Neuron (in vitro differentiated cells): ENCODE data around the gene FBXO41.

Experiments
- H2AFZ ChIP-seq: one replicate; pipeline ENCODE4 v1.6.1; 2013; ENCODE audit warnings: low read depth, mild to moderate bottlenecking, inconsistent platforms, low read length, moderate library complexity
- H3K27me3 ChIP-seq: one replicate; pipeline ENCODE4 v1.6.1; 2013; ENCODE audit warnings: low read length; ENCODE audit not compliant: insufficient read depth
- H3K36me3 ChIP-seq: one replicate; pipeline ENCODE4 v1.6.1; 2013; ENCODE audit warnings: low read length; ENCODE audit not compliant: insufficient read depth
- H3K4me1 ChIP-seq: one replicate; pipeline ENCODE4 v1.6.1; 2013; ENCODE audit warnings: low read length; ENCODE audit not compliant: insufficient read depth
- H3K4me3 ChIP-seq: 2 replicates; pipeline ENCODE4 v1.5.1; 2013; ENCODE audit warnings: mild to moderate bottlenecking, low read length, moderate library complexity
- H3K9me3 ChIP-seq: one replicate; pipeline ENCODE4 v1.6.1; 2013; ENCODE audit warnings: low read length

Gene FBXO41

DNA sequence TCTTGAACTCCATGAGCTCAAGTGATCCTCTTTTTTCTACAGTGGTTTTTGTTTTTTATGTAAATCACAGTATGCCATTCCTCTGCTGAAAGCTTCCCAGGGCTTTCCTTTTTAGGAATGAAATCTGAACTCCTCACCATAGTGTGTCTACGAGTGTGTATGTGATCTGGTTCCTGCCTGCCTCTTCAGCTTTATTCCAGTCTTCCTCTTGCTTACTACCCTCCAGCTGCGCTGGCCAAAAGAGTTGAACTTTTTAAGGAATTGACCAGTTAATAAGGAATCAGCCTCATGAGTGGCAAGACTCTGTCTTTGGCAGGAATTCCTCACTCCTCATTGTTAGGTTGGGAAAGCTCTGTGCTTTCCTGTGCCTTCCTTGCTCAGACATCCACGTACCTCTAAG is 46.1 kb downstream of the FBXO41 start:
- Histone ChIP-seq H3K9me3 (no peaks in the 10 kb centered on the region), H2AFZ (no peak overlapping the region), H3K4me3 (no peak overlapping the region), H3K27me3 (no peaks in the 10 kb centered on the region), H3K4me1 (peaks cover 25% of the 10 kb centered on the region), H3K36me3 (peaks cover 50% of the 10 kb centered on the region)

DNA sequence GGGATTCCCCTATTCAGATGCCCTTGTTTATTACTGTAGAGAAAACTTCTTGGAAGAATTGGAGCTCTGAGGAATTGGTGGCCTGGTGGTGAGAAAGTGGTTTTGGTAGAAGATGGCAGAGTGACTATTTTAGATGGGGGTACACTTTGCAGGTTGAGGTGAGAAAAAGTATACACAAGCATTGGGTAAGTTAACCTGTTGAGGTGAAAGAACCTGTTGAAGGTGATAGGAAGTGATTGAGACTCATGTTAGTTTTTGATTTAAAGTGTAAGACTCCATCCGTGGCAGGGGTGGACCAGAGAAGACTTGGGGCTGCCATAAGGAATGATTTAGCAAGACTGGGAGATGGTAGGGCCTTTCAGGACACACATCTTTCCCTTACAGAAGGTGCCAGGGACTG is 47.1 kb downstream of the FBXO41 start:
- no peaks in the 10 kb centered on the region for H3K27me3 ChIP-seq
- H3K36me3 ChIP-seq: peaks cover 42% of the 10 kb centered on the region
- H3K4me3 ChIP-seq: no peak overlapping the region
- H3K4me1 ChIP-seq: peaks cover 30% of the 10 kb centered on the region
- no peak overlapping the region for H2AFZ ChIP-seq
- no peaks in the 10 kb centered on the region for H3K9me3 ChIP-seq

DNA sequence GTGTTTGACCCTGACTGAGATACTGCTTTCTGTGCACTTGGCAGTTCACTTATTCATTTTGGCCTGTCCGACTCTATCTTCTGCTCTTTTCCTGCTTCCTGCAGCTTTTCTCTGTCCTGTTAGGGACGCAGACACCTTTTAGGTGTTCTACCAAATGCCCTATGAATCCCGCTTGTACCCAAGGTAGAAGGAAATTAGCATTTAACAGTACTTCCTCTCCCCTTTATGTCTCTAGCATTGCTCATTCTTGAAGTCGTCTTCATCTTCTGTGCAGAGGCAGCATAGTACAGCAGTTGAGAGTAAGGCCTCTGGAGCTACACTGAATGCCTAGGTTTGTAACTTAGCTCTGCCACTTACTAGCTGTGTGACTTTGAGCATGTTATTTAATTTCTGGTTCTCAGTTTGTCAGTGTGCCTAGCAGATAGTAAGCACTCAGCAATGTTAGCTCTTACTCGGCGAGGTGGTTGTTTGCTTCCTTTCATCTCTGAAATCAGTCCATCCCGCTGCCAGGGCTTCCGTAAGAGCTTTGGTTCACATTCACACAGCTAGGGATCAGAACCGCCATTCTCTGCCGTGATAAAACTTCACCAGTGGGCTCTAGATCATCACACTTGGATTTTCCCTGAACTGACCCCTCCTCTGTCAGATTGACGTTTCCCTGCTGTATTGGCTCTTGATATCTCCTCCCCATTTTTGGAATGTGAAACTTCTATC is 48.8 kb downstream of the FBXO41 start:
- H3K36me3 ChIP-seq: peaks cover 29% of the 10 kb centered on the region

GRCh38 chr2:73233932-73234832 is 50.1 kb downstream of the FBXO41 start, which contains the start of gene CCT7:
Gene CCT7, plus strand, starts transcription at chr2:73234308. Its CDS starts 71 bp downstream, at chr2:73234379.
- Histone ChIP-seq H3K4me1 (peaks cover 30% of the 10 kb centered on the region), H3K9me3 (no peaks in the 10 kb centered on the region), H3K4me3 (peak within 1 kb of the TSS; percentile 66), H3K36me3 (peaks cover 17% of the 10 kb centered on the region), H3K27me3 (no peaks in the 10 kb centered on the region), H2AFZ (peak within 1 kb of the TSS; percentile 49)

More for the DNA sequence above, 48.8 kb downstream of the FBXO41 start:
- Histone ChIP-seq H3K4me1 (peaks cover 30% of the 10 kb centered on the region), H3K27me3 (no peaks in the 10 kb centered on the region), H2AFZ (no peak overlapping the region), H3K4me3 (peak overlapping the region; percentile 66), H3K9me3 (no peaks in the 10 kb centered on the region)

GRCh38 chr2:73233154-73233931 is 50.9 kb downstream of the FBXO41 start, which contains the start of gene PRADC1:
Gene PRADC1, minus strand, starts transcription at chr2:73233239. Its CDS starts 79 bp downstream, at chr2:73233160.
- peaks cover 27% of the 10 kb centered on the region for H3K4me1 ChIP-seq
- H3K36me3 ChIP-seq: peaks cover 15% of the 10 kb centered on the region
- peak within 1 kb of the TSS; percentile 66 for H3K4me3 ChIP-seq
- H2AFZ ChIP-seq: peak within 1 kb of the TSS; percentile 49
- H3K27me3 ChIP-seq: no peaks in the 10 kb centered on the region
- no peaks in the 10 kb centered on the region for H3K9me3 ChIP-seq

DNA sequence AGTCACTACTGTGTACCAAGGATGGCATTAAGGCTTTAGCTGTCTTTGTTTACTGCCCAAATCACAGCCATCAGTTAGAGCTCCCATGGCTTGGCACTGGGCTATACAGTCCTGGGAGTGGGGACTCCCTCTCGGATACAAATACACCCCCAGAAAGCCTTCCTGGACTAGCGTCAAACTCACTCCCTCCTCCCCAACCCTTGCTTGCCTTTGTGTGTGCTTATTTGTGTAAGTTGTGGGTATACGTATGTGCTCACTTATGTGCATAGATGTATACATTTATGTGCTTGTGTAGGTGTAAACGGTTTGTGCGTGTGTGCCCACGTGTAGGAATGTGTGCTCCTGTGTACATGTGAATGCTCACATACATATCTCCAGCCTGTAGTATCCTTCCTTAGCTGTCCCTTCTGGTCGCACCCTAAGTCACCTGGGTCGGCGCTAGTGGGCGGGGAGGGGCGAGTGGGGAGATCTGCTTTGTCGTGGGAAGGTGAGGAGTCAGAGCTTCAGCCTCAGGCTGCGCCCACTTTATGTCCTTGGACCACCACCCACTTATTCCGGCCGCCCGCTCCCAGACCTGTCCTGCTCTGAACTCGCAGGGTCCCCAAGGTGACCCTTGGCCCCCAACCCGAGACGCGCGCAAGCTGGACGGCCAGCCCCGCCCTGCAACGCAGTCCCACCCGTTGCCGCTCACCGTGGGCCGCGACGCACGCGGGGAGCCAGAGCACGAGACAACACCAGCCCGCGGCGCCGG is 51.7 kb downstream of the FBXO41 start:
- no peaks in the 10 kb centered on the region for H3K27me3 ChIP-seq
- H3K4me3 ChIP-seq: peak overlapping the region; percentile 66
- H3K4me1 ChIP-seq: peaks cover 23% of the 10 kb centered on the region
- H3K36me3 ChIP-seq: peaks cover 16% of the 10 kb centered on the region
- no peaks in the 10 kb centered on the region for H3K9me3 ChIP-seq
- peak overlapping the region; percentile 6 for H2AFZ ChIP-seq

- Histone ChIP-seq H3K4me3 (no peak overlapping the region), H3K4me1 (peaks cover 5% of the 10 kb centered on the region), H2AFZ (no peak overlapping the region), H3K27me3 (no peaks in the 10 kb centered on the region), H3K9me3 (no peaks in the 10 kb centered on the region), H3K36me3 (peaks cover 31% of the 10 kb centered on the region)
Observed at GRCh38 chr2:73228631-73229030, 55.6 kb downstream of the FBXO41 start.

DNA sequence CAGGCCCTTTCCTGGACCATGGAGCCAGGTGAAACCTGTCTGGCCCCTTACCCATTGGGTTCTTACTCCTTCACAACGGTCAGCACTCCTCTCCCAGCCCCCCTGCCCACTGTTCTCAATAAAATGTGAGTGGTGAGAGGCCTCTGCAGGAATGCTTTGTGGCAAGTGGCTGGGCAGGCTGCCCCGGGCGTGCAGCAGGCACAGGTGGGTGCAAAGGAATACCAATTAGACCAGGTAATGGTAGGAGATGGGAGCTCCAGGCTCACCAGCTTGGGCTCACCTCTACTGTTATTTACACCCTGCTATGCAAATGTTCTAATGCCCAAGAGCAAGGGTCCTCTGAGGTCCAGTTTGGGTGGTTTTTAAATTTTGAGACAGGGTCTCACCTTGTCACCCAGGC is 57.2 kb downstream of the FBXO41 start:
- H3K36me3 ChIP-seq: peaks cover 46% of the 10 kb centered on the region
- H3K9me3 ChIP-seq: no peaks in the 10 kb centered on the region
- H3K4me3 ChIP-seq: no peak overlapping the region
- no peaks in the 10 kb centered on the region for H3K27me3 ChIP-seq
- H3K4me1 ChIP-seq: no peaks in the 10 kb centered on the region
- H2AFZ ChIP-seq: no peak overlapping the region

- no peak overlapping the region for H2AFZ ChIP-seq
- H3K9me3 ChIP-seq: no peaks in the 10 kb centered on the region
- H3K27me3 ChIP-seq: no peaks in the 10 kb centered on the region
- no peaks in the 10 kb centered on the region for H3K4me1 ChIP-seq
- H3K36me3 ChIP-seq: peaks cover 58% of the 10 kb centered on the region
- no peak overlapping the region for H3K4me3 ChIP-seq
Observed at GRCh38 chr2:73225513-73226360, 58.5 kb downstream of the FBXO41 start.

GRCh38 chr2:73223821-73224220 is 60.5 kb downstream of the FBXO41 start:
- Histone ChIP-seq H3K36me3 (peaks cover 58% of the 10 kb centered on the region), H2AFZ (no peak overlapping the region), H3K9me3 (no peaks in the 10 kb centered on the region), H3K4me1 (peaks cover 10% of the 10 kb centered on the region), H3K27me3 (no peaks in the 10 kb centered on the region), H3K4me3 (no peak overlapping the region)

DNA sequence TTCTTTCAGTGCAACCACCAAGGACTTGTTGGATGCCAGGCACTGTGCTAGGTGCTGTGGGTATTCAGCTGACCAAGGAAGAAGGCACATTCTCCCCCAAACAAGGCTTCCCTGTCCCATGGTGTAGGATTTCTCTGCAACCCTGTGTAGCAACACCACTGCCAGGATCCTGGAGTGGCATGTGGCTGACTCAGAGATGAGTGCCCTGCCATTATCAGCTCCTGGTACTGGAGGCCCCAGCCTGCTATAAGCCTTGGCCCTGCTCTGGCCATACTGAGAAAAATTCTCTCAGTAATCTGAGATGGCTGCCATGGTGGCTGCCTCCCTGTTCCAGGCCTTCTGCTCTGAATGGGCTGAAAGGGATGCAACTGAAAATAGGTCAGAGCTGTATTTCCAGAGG is 66.0 kb downstream of the FBXO41 start:
- peaks cover 22% of the 10 kb centered on the region for H3K4me1 ChIP-seq
- H3K36me3 ChIP-seq: peaks cover 24% of the 10 kb centered on the region
- no peaks in the 10 kb centered on the region for H3K9me3 ChIP-seq
- no peaks in the 10 kb centered on the region for H3K27me3 ChIP-seq
- no peak overlapping the region for H2AFZ ChIP-seq
- no peak overlapping the region for H3K4me3 ChIP-seq
